ENCODE data around the gene CYP4A11. TPM values are rescaled to one million over a fixed set of nuclear protein-coding genes. Genes with fewer than 3 reads are reported as not detected.

Gene CYP4A11
- total RNA-seq, result not detected in 2 replicates

GRCh38 chr1:46941135-46941694, at the start of gene CYP4A11:
Gene CYP4A11 (minus strand): TSS chr1:46941476. CDS start chr1:46941433, 43 bp downstream.

Other genes with a start within 250 kb of the CYP4A11 start
- gene EFCAB14, start 222.4 kb downstream of the CYP4A11 start, total RNA-seq, result 33.3 and 62.9 TPM in 2 replicates
- not detected in 2 replicates for gene CYP4B1, start 142.4 kb downstream of the CYP4A11 start, total RNA-seq
- gene CYP4X1, start 82.2 kb upstream of the CYP4A11 start, total RNA-seq, result not detected in 2 replicates
- not detected in 2 replicates for gene CYP4Z1, start 125.8 kb upstream of the CYP4A11 start, total RNA-seq
- gene CYP4A22, start 196.0 kb upstream of the CYP4A11 start, total RNA-seq, result not detected in 2 replicates
- gene PDZK1IP1, start 248.6 kb upstream of the CYP4A11 start, total RNA-seq, result not detected in 2 replicates